Hematopoietic multipotent progenitor cell treated with erythropoietin and hydrocortisone succinate and interleukin-3 and kit ligand, for 6 days (in vitro differentiated cells): Measurements from ENCODE around the gene GSK3A.
A peak's percentile ranks its signal among the peaks of the same experiment; 100 is the strongest.
"Not testable (repeated sequence)": the region's sequence is repeated elsewhere in the genome, so short reads cannot be mapped to it uniquely, and the experiment has no call there.

Experiments
- DNase-seq: peaks from one replicate; pipeline ENCODE4 v3.0.0-alpha.2; 2015

GSK3A gene

GRCh38 chr19:42268142-42268703, 25.8 kb upstream of the GSK3A start:
- DNase-seq = peak; percentile 100

GRCh38 chr19:42267644-42268141, 25.3 kb upstream of the GSK3A start:
- no peak for DNase-seq

DNA sequence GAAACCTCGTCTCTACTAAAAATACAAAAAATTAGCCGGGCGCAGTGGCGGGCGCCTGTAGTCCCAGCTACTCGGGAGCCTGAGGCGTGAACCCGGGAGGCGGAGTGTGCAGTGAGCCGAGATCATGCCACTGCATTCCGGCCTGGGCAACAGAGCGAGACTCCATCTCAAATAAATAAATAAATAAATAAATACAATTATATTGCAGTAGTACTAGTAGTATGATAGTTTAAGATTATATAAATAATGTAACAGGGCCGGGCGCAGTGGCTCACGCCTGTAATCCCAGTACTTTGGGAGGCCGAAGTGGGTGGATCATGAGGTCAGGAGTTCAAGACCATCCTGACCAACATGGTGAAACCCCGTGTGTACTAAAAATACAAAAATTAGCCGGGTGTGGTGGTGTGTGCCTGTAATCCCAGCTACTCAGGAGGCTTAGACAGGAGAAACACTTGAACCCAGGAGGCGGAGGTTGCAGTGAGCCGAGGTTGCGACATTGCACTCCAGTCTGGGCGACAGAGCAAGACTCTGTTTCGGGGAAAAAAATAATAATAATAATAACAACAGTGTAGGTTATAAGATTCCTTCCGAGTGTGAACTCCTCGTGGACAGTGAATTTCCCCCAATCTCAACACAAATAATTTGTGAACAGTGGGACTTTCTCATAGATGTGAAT, 24.7 kb upstream of the GSK3A start:
- DNase-seq = not testable (repeated sequence)

DNA sequence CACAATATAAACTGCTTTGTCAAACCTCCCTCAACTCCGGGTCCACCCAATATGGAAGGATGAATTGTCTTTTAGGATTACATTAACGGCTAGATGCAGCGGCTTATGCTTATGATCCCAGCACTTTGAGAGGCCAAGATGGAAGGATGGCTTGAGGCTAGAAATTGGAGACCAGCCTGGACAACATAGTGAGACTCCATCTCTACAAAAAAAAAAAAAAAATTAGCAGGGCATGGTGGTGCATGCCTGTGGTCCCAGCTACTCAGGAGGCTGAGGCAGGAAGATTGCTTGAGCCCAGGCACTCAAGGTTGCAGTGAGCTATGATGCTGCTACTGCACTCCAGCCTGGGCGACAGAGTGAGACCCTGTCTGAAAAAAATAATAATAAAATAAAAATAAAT, 23.7 kb upstream of the GSK3A start:
- DNase-seq = not testable (repeated sequence)

DNA sequence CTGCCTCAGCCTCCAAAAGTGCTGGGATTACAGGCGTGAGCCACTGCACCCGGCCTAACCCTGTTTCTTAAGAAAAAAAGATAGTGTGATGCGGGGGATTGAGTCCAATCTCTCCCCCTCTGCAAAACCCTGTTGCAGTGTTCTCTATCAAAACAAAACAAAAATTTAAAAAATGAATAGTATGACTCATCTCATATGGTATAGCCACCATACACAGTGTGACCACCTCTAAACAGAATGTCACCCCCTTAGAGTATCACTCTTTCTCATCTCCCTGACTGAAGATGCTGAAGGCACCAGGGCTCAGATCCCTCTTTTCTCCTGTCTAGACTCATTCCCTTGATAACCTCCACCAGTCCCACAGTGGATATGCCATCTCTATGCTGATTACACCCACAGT, 19.4 kb upstream of the GSK3A start:
- no peak for DNase-seq

- DNase-seq = not testable (repeated sequence)
Measured at GRCh38 chr19:42257842-42258241, 15.4 kb upstream of the GSK3A start.

- DNase-seq = no peak
Measured at GRCh38 chr19:42255766-42256745, 13.7 kb upstream of the GSK3A start.

DNA sequence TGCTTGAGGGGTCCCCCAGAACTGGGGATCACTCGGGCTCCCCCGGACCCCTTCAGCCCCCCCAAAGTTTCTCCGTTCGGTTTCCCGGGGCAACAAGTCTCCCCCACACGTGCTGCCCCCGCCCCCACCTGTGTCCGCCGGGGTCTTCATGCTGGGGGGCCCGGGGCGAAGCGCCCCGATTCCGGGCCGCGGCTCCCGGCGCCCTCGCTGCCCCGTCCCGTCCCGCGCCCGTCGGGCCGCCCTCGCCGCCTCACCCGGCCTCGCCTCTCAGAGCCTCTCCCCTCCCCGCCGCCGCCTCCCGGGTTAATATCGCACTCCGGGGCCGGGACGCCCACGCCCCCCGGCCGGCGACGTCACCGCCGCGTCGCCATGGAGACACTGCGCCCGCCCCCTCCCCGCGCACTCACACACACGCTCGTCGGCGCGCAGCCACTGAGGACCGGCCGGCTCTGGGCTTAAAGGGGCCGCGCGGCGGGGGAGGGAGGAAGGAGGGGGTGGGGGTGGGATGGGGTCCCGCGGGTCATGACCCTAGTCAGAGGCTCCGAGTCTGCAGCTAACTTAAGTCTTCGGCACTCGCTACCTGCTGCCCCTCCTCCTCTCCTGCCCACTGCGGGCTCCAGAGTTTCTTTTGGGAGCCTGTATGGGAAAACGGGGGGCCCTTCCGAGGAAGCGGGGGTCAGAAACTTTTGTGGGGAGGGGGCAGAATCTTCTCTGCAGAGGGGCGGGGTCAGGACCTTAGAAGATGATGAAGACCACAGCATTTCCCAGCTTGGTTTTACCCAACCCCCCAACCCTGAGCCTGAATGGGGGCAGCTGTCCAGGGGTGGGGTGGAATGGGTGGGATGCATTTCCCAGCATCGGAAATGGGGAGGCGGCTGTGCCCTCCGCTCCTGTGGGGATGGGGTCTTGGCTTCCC, 12.7 kb upstream of the GSK3A start, which contains the start of gene ERF:
ERF (minus strand) TSS at position 279 of the 916 bp plus-strand sequence; CDS start at position 150, 129 bp downstream.
- DNase-seq = peak; percentile 94

DNA sequence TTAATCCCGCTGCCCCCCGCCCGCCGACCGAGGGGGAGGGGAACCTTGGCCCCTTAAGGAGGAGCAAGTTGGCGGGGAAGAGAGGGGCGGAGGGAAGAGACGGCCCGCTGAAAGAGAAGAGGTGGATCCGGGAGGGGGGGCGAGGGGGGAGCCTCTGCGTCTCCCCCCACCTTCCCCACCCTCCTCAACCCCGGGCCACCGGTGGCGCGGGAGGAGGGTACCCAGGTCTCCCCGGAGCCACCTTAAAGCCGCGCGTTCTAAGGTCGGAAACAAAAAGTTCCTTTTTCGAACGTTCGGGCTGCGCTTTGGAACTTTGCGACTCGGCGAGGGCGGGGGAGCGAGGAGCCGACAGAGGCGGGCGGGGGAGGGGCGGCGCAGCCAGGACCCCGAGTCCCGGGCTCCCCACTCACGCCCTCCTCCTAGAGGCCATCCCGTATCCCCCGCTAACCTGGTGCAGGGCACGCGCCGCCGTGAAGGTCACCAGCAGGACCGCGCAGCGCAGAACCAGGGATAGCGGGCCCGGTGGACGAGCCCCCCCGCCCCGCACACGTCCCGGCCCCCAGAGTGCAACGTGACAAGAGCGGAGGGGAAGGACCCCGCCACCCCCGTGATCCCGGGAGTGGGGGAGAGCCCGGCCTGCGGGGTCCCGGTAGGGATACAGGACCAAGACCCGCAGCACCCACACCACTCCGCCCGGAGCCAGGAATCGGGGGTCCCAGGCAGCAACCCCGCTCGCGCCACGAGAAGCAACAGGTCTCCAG, 11.9 kb upstream of the GSK3A start:
- DNase-seq = peak; percentile 86

GRCh38 chr19:42253245-42254088, 11.1 kb upstream of the GSK3A start:
- peak; percentile 77 for DNase-seq

DNA sequence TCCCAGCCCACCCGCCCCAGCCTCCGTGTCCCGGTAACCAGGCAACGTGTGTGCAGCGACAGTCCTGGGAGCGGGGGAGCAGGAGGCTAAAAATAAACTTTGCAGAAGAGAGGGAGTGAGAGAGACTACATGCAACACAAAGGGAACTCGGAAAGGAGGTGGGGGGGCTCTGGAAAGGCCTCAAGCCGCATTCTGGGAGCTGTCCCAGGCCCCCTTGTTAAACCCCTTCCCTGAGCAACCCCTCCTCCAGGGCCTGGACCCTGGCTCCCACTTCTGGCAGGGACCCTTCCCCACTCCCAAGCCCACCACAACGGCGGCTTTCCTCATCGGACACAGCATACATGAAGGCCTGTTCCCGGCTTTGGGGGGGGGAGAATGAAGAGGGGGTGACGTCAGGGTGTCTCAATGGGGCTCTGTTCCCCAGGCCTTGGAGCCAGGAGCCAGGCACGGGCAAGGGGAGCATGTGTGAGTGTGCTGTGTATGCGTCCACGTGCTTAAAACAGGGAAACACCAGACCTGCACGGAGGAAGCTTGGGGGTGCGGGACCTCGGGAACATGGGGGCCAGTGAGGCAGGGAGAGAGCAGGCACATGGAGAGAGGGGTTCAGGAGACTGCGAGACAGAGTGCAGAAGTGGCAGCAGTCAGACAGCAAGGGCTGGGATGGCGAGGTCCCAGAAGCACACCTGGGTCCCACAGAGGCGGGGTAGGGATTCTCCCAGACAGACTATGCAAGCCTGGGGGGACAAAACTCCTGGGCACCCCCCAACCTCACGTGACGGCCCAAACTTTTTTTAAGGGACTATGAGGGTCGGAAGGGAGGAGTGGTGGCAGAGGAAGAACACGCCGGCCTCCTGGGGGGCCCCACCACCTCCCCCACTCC, 10.2 kb upstream of the GSK3A start:
- DNase-seq = peak; percentile 46

GRCh38 chr19:42251572-42252358, 9.4 kb upstream of the GSK3A start:
- no peak for DNase-seq

GRCh38 chr19:42250666-42251531, 8.5 kb upstream of the GSK3A start:
- peak; percentile 63 for DNase-seq

GRCh38 chr19:42250183-42250665, 7.8 kb upstream of the GSK3A start:
- no peak for DNase-seq

- no peak for DNase-seq
Measured at GRCh38 chr19:42249769-42250168, 7.4 kb upstream of the GSK3A start.

DNA sequence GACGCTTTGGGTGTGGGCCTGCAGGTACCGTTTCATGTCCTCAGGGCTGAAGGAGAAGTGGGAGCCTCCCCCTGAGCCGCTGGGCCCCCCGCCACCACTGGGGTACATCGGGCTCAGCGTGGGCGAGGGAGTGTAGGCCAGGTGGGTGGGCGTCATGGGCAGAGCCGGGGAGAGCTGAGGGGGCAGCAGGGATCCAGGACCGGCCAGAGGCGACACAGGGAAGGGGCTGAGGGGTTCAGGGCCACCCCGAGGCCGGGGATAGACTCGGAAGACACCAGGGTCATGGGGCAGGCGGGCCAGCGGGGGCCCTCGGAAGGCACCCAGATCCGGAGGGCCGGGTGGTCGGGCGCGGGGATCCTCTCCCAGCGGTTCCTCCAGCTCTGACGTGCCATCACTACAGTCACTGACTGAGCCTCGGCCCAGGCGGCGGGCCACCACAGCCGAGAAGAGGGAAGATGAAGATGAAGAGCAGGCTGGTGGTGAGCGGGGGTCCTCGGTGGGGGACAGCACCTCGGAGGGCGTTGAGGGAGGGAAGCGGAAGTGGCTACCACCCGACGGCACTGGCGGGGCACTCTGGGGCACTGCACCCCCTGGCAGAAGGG, 6.8 kb upstream of the GSK3A start:
- DNase-seq = no peak
